ENCODE measurements around the gene KAT8. TPM values are rescaled to one million over a fixed set of nuclear protein-coding genes. Genes with fewer than 3 reads are reported as not detected.

The KAT8 gene
- total and polyA plus RNA-seq, 9 of the 15 experiments (the other 6 are each of a cell fraction or from before 2014, with no cell fraction given): 10.0 to 98.5 (median 76.4) TPM

DNA sequence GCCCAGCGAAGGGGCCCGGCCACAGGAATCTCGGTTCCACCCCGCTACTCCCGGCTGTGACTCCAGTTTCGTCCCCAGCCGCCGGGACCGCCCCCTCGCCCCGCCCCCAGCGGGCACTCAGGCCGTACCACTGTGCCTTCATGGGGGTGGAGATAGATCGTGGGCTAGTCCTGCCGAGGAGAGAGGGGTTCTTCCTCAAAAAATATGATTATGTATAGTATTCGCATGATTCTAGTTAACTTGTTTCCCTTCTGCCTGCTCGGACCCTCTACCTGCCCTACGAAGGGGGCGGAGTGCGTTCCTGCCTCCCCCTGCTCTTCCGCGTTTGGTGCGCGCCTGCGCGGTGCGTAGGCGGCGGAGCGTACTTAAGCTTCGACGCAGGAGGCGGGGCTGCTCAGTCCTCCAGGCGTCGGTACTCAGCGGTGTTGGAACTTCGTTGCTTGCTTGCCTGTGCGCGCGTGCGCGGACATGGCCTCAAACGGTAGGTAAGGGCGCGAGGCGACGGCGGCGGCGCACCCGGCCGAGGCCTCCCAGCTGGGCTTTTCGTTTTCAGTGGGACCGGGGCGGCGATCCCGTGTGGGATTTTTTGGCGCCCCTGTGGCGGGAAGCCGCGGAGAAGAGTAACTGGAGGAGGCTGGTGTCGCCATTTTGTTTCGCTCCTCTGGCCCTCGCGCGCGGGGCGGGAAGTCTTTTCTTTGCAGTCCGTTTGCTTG is 62.4 kb downstream of the KAT8 start, which contains the start of gene FUS (continued):
- no peak for TF ChIP-seq RBM34 (IDR thresholded peaks at IDR 0.05; ENCODE audit: borderline replicate concordance, insufficient read depth, low read length)
- TF ChIP-seq GATAD2B (IDR thresholded peaks at IDR 0.05; ENCODE audit: borderline replicate concordance): no peak; the same call in 1 of the 2 replicates
- no peak for TF ChIP-seq ZNF699 (CRISPR knock-in tag; IDR thresholded peaks at IDR 0.05; ENCODE audit: insufficient replicate concordance)
- TF ChIP-seq MECOM (CRISPR knock-in tag; IDR thresholded peaks at IDR 0.05): no peak
- TF ChIP-seq SIRT6 (IDR thresholded peaks at IDR 0.05; ENCODE audit: low read depth, low read length): no peak
- no peak for TF ChIP-seq XRCC4 (IDR thresholded peaks at IDR 0.05; ENCODE audit: extremely low read depth, insufficient read depth, insufficient read length)
- TF ChIP-seq, protein P1, sequence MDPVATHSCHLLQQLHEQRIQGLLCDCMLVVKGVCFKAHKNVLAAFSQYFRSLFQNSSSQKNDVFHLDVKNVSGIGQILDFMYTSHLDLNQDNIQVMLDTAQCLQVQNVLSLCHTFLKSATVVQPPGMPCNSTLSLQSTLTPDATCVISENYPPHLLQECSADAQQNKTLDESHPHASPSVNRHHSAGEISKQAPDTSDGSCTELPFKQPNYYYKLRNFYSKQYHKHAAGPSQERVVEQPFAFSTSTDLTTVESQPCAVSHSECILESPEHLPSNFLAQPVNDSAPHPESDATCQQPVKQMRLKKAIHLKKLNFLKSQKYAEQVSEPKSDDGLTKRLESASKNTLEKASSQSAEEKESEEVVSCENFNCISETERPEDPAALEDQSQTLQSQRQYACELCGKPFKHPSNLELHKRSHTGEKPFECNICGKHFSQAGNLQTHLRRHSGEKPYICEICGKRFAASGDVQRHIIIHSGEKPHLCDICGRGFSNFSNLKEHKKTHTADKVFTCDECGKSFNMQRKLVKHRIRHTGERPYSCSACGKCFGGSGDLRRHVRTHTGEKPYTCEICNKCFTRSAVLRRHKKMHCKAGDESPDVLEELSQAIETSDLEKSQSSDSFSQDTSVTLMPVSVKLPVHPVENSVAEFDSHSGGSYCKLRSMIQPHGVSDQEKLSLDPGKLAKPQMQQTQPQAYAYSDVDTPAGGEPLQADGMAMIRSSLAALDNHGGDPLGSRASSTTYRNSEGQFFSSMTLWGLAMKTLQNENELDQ (CRISPR knock-in tag; IDR thresholded peaks at IDR 0.05; ENCODE audit: borderline replicate concordance): peak; percentile 96
- TF ChIP-seq FOXM1 (IDR thresholded peaks at IDR 0.05; ENCODE audit: low read depth): peak; percentile 81; the same call in 1 of the 2 replicates
- peak; percentile 95; the same call in 1 of the 2 replicates for TF ChIP-seq FOXM1 (CRISPR knock-in tag; IDR thresholded peaks at IDR 0.05; ENCODE audit: low read depth)
- no peak for TF ChIP-seq ZBTB12 (CRISPR knock-in tag; IDR thresholded peaks at IDR 0.05)
- no peak; the same call in 1 of the 2 replicates for TF ChIP-seq HLTF (IDR thresholded peaks at IDR 0.05)
- TF ChIP-seq FOXK2 (conservative IDR thresholded peaks at IDR 0.05 in 1 of 2, IDR thresholded peaks at IDR 0.05 in 1 of 2; ENCODE audit: low read depth in 2 of 2): peak in 1 of 2 experiments; percentile 100; a peak in 2 of 4 replicates
- TF ChIP-seq ATF3 (IDR thresholded peaks at IDR 0.05): peak; percentile 62; the same call in 1 of the 2 replicates
- TF ChIP-seq ATF3 (CRISPR knock-in tag; conservative IDR thresholded peaks at IDR 0.05): no peak
- TF ChIP-seq FOXA3 (CRISPR knock-in tag; conservative IDR thresholded peaks at IDR 0.05 in 1 of 2, IDR thresholded peaks at IDR 0.05 in 1 of 2): peak in 1 of 2 experiments; percentile 57; a peak in 1 of 4 replicates
- no peak for TF ChIP-seq RAD51 (IDR thresholded peaks at IDR 0.05; ENCODE audit: borderline replicate concordance, low read depth)
- 0 out of 2 replicates have a peak, but pooled peaks have one; percentile 12 for TF ChIP-seq ATF1 (CRISPR knock-in tag; IDR thresholded peaks at IDR 0.05)
- TF ChIP-seq ATF1 (tag; IDR thresholded peaks at IDR 0.05): peak; percentile 90
- TF ChIP-seq RBM17 (IDR thresholded peaks at IDR 0.05; ENCODE audit: borderline replicate concordance, low read depth, low read length): no peak
- TF ChIP-seq, protein P2, sequence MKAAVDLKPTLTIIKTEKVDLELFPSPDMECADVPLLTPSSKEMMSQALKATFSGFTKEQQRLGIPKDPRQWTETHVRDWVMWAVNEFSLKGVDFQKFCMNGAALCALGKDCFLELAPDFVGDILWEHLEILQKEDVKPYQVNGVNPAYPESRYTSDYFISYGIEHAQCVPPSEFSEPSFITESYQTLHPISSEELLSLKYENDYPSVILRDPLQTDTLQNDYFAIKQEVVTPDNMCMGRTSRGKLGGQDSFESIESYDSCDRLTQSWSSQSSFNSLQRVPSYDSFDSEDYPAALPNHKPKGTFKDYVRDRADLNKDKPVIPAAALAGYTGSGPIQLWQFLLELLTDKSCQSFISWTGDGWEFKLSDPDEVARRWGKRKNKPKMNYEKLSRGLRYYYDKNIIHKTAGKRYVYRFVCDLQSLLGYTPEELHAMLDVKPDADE (conservative IDR thresholded peaks at IDR 0.05; ENCODE audit: control insufficient read depth, low read depth, low read length): peak; percentile 87; the same call in 1 of the 2 replicates
- TF ChIP-seq SRSF3 (IDR thresholded peaks at IDR 0.05; ENCODE audit: insufficient read depth, low read length): peak; percentile 74
